C1 segment of cervical spinal cord (tissue), 14 donors: ENCODE data around the gene WDR77.

ENCODE experiments used
- DNase-seq, 14 donors: peaks; one replicate each; lab custom pipeline; 2025; lab: John Stamatoyannopoulos, UW

WDR77 gene

DNA sequence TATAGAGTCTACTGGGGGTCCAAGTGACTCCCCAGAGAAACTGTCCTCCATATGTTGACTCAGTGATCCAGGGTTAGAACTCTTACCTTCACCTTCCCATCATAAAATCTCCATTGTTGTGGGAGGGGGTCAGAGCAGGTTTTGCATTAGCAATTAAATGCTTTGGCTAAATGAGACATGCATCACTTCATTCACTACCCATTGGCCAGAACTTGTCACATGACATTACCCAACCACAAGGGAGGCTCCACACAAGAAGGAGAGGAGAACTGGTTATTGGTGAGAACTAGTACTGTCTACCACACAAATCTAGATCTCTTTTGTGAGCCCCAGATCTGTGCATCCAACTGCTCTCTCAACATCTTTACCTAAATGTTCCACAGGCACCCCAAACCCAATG lies 20.5 kb upstream of the WDR77 start:
- no peak for DNase-seq

DNA sequence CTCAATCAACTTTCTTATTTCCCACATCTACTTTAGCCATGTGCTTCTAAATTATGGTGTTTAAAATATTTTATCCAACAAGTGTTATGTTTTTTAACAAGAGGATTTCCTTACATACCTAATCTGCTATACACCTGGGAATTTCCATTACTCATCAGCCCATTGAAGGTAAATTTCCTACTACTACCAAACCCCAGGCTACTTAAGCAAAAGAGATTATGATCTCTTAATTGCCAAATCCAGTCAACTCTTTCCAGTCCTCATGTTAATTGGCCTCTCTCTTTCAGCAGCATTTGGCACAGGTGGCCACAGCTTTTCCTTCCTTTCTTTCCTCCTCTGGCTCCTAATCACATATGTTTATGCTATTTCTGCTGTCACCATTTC lies 19.7 kb upstream of the WDR77 start:
- DNase-seq: no peak

DNA sequence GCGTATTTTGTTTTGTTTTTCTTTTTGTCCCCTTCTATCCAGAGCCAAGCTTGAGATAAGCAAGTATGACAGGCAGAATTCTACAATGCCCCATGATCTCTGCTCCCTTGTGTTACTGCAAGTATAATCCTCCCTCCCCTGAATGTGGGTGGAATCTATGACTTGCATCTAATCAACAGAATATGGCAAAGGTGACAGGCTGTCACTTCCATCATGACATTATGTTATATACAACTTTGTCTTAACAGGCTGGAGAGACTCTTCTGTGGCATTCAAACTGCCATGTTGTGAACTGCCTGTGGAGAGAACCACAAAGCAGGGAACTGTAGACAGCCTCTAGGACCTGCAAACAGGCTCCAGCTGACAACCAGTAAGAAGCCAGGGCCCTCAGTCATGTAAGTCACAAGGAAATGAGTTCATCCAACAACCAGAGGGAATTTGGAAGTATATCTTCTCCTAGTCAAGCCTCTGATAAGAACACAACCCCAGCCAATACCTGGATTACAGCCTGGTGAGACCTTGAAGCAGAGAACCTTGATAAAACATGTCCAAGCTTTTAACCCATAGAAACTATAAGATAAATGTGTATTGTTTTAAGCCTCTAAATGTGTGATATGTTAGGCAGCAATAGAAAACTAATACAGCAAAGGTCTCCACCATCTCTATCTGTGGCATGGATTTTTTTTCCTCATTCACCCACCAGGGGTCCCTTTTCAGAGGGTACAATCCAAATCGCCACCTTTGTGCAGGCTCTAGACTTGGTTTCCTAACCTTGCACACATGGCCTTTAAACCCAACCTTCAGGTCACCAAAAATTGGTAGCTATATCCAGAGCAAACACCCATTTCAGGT lies 19.0 kb upstream of the WDR77 start:
- no peak for DNase-seq

DNA sequence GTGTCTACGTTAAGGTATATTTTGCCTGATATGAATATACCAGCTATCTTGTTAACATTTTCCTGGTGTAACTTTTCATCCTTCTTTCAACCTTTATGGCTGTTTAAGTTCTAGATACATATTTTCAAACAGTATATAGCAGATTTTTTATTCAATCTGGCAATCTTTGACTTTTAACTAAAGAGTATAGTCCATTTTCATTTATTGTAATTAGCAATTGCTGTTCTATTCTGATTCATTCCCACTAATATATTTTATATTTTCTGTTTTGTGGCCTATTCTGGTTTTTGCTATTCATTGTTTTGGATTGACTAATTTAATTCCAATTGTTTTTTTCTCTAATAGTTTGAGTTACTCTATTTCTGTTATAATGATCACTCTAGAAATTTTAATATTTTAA lies 17.4 kb upstream of the WDR77 start:
- DNase-seq: no peak

DNA sequence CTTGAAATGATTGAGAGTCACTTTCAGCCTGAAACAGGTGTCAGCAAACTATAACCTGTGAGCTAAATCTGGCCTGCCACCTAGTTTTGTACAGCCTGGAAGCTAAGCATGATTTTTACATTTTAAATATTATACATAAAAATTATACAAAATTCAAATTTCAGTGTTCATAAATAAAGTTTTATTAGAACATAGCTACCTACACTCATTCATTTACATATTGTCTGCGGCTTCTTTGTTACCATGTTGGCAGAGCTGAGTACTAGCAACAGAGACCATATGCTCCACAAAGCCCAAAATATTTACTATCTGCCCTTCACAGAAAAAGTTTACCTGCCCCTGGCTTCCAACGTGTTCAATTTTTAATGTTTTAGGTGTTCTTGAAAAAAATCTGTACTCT lies 16.7 kb upstream of the WDR77 start:
- no peak for DNase-seq

GRCh38 chr1:111463029-111463683 lies 14.1 kb upstream of the WDR77 start:
- DNase-seq: no peak

GRCh38 chr1:111462370-111463028 lies 13.4 kb upstream of the WDR77 start:
- DNase-seq: no peak

GRCh38 chr1:111461765-111462164 lies 12.7 kb upstream of the WDR77 start:
- DNase-seq: no peak

- no peak for DNase-seq
Observed at GRCh38 chr1:111455642-111456031, 6.6 kb upstream of the WDR77 start.

- no peak for DNase-seq
Observed at GRCh38 chr1:111454859-111455641, 6.0 kb upstream of the WDR77 start.

GRCh38 chr1:111453706-111454105 lies 4.7 kb upstream of the WDR77 start:
- DNase-seq: no peak

DNA sequence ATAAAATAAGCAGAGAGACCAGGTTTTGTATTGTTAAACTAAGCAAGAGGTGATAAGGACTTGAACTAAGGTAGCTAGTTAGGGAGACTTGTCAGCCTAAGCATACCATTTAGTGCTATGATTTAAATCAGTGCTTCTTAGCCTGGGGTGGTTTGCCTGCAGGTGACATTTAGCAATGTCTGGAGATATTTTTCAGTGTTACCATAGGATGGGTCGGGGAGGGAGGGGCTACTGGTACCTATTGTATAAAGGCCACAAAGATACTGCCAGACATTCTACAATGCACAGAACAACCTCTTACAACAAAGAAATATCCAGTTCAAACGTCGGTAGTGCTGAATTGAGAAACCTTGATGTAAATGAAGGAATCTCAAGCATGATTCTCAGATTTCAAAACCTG lies 3.5 kb upstream of the WDR77 start:
- no peak for DNase-seq

GRCh38 chr1:111450185-111450584 lies 1.1 kb upstream of the WDR77 start:
- no peak for DNase-seq

- no peak for DNase-seq
Observed at GRCh38 chr1:111449703-111450017, 604 bp upstream of the WDR77 start.

- peak in 1 of 14 donors; percentile 34 for DNase-seq
Observed at GRCh38 chr1:111448482-111448917, 556 bp downstream of the WDR77 start.

- DNase-seq: no peak
Observed at GRCh38 chr1:111446967-111447892, 1.8 kb downstream of the WDR77 start.

DNA sequence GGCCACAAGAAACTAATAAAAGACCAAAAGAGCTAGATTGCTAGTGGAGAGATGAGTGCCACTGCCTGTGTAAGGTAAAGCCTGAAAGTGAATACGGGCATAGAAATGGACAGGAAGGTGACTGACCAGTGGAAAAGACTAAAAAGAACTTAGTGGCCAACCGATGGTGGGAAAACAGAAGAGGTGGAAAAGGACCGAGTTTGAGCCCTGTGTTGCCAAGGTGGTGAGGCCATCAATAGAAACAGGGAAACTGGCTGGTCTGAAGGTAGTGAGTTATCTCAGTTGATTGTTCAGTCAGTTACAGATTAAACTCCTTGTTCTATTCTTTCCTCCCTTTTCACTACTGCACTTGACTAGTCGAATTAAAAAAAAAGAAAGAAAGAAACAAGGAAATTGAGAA lies 2.5 kb downstream of the WDR77 start:
- no peak for DNase-seq

- no peak for DNase-seq
Observed at GRCh38 chr1:111444031-111444430, 5.0 kb downstream of the WDR77 start.

GRCh38 chr1:111442457-111442856 lies 6.6 kb downstream of the WDR77 start:
- no peak for DNase-seq

GRCh38 chr1:111441573-111442192 lies 7.4 kb downstream of the WDR77 start:
- no peak for DNase-seq
